HG02981 (cell line): Measurements from ENCODE around the gene SMAD6.
"Not testable (repeated sequence)": the region's sequence is repeated elsewhere in the genome, so short reads cannot be mapped to it uniquely, and the experiment has no call there.

ENCODE experiments used
- ATAC-seq: cut with Tn5 transposase; IDR thresholded peaks from one replicate; pipeline ENCODE4 v1.9.1; 2021; ENCODE audit warnings: mild to moderate bottlenecking, moderate library complexity; ENCODE audit not compliant: unreplicated experiment

The SMAD6 gene

GRCh38 chr15:66755298-66756068 lies 53.4 kb downstream of the SMAD6 start:
- no peak for ATAC-seq

- no peak for ATAC-seq
These were observed 54.3 kb downstream of the SMAD6 start for GRCh38 chr15:66756295-66756694.

GRCh38 chr15:66757030-66757429 lies 55.0 kb downstream of the SMAD6 start:
- no peak for ATAC-seq

GRCh38 chr15:66757521-66757920 lies 55.5 kb downstream of the SMAD6 start:
- no peak for ATAC-seq

GRCh38 chr15:66758217-66758616 lies 56.2 kb downstream of the SMAD6 start:
- ATAC-seq = not testable (repeated sequence)

GRCh38 chr15:66758844-66759243 lies 56.8 kb downstream of the SMAD6 start:
- no peak for ATAC-seq

DNA sequence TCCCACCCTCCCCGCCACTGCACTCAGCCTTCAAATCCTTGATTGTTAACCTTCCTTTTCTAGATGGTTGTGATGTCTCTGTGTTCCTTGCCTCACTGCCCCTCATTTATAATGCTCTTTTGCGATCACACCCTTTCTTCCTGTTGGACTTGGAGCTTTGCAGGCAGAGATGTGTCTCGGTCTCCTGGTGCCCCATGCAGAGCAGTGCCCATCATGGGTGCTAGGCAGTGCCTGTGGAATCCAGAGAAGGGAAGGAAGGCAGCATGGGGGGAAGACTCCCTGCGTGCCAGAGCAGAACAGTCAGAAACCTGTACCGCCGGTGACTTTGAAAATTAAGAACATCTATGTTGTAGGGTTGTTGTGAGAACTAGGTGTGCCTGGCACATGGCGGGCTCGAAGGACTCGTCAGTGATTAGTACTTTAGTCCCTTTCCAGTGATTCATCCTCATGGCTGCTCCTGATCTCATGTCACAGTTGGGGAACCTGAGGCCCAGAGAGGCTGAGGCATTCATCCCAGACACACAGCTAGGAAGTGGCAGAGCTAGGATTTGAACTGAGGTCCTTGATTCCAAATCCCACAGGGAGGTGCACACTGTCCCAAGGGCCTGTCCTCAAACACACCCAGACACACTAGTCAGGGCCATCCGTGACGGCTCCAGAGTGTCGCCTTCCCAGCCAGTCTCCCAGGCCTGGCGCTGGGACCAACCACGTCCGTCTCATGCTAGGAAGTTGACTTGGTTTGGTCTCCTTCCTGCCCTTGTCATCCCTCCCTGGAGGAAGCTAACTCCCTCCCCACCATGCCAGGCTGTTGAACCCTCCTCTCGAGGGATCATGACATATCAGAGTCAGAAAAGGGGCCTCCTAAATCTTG lies 58.3 kb downstream of the SMAD6 start:
- ATAC-seq = no peak

DNA sequence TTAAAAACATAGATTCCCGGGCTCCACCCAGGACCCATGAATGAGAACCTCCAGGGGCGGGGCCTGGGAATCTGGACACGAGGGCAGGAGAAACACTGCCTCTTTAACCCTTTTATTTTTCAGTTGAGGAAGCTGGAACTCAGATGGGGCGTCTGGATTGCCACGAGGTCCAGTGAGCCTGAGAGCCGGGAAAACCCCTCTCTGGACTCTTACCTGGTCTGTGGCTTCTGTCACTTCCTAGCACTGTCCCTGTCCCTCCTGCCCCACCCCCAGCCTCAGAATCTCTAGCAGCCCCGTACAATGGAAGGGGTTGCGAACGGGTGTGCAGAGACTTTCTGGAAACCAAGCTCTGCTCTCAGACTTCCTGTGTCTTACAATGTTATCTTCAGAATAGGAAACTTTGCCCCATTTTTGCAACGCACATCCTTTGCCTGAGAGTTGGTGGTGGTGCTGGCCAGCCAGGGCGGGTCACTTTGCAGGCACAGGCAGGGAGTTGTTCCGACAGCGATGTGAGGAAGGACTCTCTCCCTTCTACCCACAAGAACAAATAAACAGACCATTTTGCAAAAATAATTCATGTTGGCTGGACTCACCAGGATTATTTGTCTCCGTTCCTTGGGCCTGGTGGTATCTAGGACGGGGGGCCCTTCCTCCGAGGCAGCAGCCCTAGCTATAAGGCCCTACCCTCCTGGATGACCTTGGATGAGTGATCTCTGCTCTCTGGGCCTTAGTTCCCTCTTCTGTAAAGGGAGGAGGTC lies 59.1 kb downstream of the SMAD6 start:
- no peak for ATAC-seq

- ATAC-seq = no peak
These were observed 59.9 kb downstream of the SMAD6 start for GRCh38 chr15:66761726-66762595.

GRCh38 chr15:66763186-66764071 lies 61.4 kb downstream of the SMAD6 start:
- no peak for ATAC-seq

GRCh38 chr15:66764072-66764786 lies 62.2 kb downstream of the SMAD6 start:
- ATAC-seq = no peak

DNA sequence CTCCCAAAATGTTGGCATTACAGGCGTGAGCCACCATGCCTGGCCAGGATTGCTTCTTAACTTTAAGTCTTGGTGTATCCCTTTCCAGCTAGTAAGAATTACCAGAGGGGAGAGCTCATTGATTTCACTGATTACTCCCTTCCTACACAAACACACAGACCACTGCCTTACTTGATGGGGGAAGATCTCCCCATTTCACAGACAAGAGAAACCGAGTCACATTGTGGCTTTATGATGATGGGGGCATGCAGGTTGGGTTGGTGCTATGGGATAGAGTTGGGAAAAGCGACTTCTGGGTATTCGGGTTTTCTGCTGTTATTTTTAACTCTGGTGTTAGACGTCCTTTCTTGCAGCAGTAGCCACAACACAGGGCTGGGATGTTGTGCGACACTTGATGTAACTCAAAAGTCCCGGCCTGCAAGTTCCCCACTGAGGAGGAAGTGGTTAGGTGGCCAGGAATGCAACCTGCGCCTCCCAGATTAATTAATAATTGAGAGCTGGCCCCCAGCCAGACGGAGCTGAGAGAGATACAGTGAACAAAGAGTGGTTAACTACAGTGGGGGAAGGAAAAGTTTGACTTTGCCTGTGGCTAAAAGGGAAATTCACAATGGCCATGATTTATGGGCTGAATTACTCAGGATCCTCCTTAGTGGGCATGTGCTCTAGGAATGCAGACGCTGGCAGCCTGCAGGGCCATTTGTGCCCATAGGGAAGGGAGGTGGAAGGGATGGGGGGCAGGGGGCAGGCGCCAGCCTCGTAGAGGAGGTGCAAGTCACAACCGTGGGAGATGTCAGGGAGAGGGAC lies 63.6 kb downstream of the SMAD6 start:
- ATAC-seq = peak; percentile 68

GRCh38 chr15:66766282-66767230 lies 64.5 kb downstream of the SMAD6 start:
- no peak for ATAC-seq

DNA sequence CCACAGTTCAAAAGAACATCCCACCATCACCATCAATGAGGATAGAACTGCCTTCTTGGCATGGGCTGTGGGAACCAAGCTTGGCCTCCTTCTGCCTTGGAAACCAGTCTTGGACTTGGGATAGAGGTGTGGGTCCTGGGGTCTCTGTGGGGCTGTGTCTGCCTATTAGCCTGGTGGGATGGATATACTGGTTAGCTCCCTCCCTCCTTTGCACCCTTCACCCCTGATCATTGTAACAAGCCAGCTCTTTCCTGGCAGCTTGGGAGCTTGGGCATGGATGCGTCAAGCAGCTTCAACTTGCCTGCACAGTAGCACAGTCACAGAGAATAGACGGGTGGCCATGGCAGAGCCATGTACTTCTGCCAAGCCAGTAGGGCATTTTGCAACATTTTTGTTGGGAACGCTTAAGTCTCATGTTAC lies 65.2 kb downstream of the SMAD6 start:
- ATAC-seq = no peak

- ATAC-seq = no peak
These were observed 67.0 kb downstream of the SMAD6 start for GRCh38 chr15:66768987-66769386.

DNA sequence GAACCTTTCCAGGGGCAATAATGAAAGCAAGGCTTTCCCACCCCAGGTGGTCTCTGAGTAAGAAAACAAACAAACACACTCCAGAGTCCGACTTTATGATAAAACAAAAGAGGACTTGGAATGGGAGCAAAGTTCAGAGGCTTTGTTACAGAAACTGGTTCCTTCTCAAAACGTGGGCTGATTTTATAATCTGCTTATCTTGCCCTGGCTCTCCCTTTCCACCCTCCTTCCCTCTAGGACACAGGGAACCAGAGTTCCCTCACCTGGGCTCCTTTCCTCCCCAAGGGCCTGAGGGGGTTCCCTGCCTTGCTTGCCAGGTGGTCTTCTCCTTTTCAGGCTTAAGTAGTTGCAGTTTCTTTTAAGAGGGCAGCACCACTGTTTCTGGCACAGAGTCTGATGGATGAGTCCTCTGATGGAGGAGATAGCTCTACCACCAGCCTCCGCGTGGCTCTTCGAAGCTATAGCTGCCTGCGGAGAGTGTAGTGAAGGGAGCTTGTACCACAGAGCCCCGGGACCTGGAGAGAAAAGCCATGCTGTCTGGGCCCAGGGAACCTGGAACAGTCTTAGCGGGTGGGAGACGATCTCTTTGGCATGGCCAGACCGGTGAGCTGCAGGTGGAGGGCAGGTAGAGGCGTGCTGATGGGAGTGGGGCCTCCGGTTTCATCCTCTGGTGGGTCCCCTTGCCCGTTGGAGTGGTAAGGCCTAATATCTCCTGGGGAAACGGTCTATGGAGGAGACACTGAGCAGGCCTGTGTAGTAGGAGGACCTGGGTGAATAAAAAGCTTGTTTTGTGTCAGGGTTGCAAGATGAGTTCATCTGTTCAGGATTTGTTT lies 68.7 kb downstream of the SMAD6 start:
- no peak for ATAC-seq
